Osteoblast (primary cell): ENCODE results near the gene SLC50A1. TPM values are rescaled to one million over a fixed set of nuclear protein-coding genes. Genes with fewer than 3 reads are reported as not detected.

Source experiments
- DNase-seq: peaks from one replicate; pipeline ENCODE4 v3.0.0; 2011; ENCODE audit warnings: low spot score, mixed read lengths; ENCODE audit not compliant: insufficient read length; ENCODE audit errors: missing footprints
- H2AFZ ChIP-seq: 2 replicates; pipeline ENCODE4 v1.6.0; 2011; ENCODE audit warnings: mild to moderate bottlenecking, low read length
- H3K27ac ChIP-seq: 2 replicates; pipeline ENCODE4 v1.5.1; 2011; ENCODE audit warnings: mild to moderate bottlenecking, low read depth, low read length, moderate library complexity
- H3K27me3 ChIP-seq: 2 replicates; pipeline ENCODE4 v1.6.0; 2012; ENCODE audit warnings: mild to moderate bottlenecking, control low read depth, inconsistent platforms, low read length, moderate library complexity; ENCODE audit not compliant: insufficient read depth
- H3K36me3 ChIP-seq: 2 replicates; pipeline ENCODE4 v1.5.1; 2011; ENCODE audit warnings: mild to moderate bottlenecking, low read length, control low read depth, moderate library complexity; ENCODE audit not compliant: insufficient read depth
- H3K4me1 ChIP-seq: 2 replicates; pipeline ENCODE4 v1.5.1; 2011; ENCODE audit warnings: mild to moderate bottlenecking, low read length, control low read depth, moderate library complexity; ENCODE audit not compliant: insufficient read depth
- H3K4me2 ChIP-seq: 2 replicates; pipeline ENCODE4 v1.6.0; 2011; ENCODE audit warnings: mild to moderate bottlenecking, low read length; ENCODE audit not compliant: insufficient read depth
- H3K4me3 ChIP-seq: fragments of 200-600 bp; sonication (generic); 3 replicates; pipeline ENCODE4 v1.5.1; 2012; ENCODE audit warnings: mild to moderate bottlenecking, low read length, inconsistent platforms; ENCODE audit not compliant: insufficient read depth
- H3K79me2 ChIP-seq: 2 replicates; pipeline ENCODE4 v1.6.0; 2012; ENCODE audit warnings: mild to moderate bottlenecking, low read length, control low read depth, inconsistent platforms; ENCODE audit not compliant: insufficient read depth
- H3K9me3 ChIP-seq: 2 replicates; pipeline ENCODE4 v1.5.1; 2011; ENCODE audit warnings: low read depth, low read length, control low read depth
- H4K20me1 ChIP-seq: 2 replicates; pipeline ENCODE4 v1.6.0; 2012; ENCODE audit warnings: mild to moderate bottlenecking, low read length, control low read depth; ENCODE audit not compliant: insufficient read depth
- CTCF ChIP-seq: IDR thresholded peaks from 2 replicates; pipeline ENCODE4 v1.5.1; 2011; ENCODE audit warnings: mild to moderate bottlenecking, low read depth, low read length, moderate library complexity; ENCODE audit errors: extremely low read depth
- total RNA-seq: library from RNA; depleted of rRNA; stranded (reverse); fragments of >200 nt; gene quantifications from 2 replicates; pipeline ENCODE4 v1.2.3, GENCODE V29; 2012

SLC50A1 gene
- total RNA-seq, 1 donor, result 38.0 TPM

GRCh38 chr1:155094622-155094948 lies 41.1 kb upstream of the SLC50A1 start:
- Histone ChIP-seq H3K36me3 (no peaks in the 10 kb centered on the region), H2AFZ (no peak overlapping the region), H3K79me2 (no peaks in the 10 kb centered on the region), H3K9me3 (no peaks in the 10 kb centered on the region), H3K27me3 (peaks cover 14% of the 10 kb centered on the region), H3K4me3 (no peak overlapping the region), H4K20me1 (no peaks in the 10 kb centered on the region), H3K4me2 (no peak overlapping the region), H3K27ac (no peak overlapping the region), H3K4me1 (peaks cover 3% of the 10 kb centered on the region)
- no peak for DNase-seq
- no peak for TF ChIP-seq CTCF

- Histone ChIP-seq H3K79me2 (no peaks in the 10 kb centered on the region), H3K9me3 (no peaks in the 10 kb centered on the region), H2AFZ (no peak overlapping the region), H3K27me3 (peaks cover 14% of the 10 kb centered on the region), H3K4me3 (no peak overlapping the region), H3K4me1 (no peaks in the 10 kb centered on the region), H4K20me1 (no peaks in the 10 kb centered on the region), H3K4me2 (no peak overlapping the region), H3K36me3 (no peaks in the 10 kb centered on the region), H3K27ac (no peak overlapping the region)
- DNase-seq, result no peak
- TF ChIP-seq CTCF, result no peak
Observed at GRCh38 chr1:155099331-155099730, 36.3 kb upstream of the SLC50A1 start.

- Histone ChIP-seq H3K79me2 (no peaks in the 10 kb centered on the region), H3K27ac (no peak overlapping the region), H3K4me3 (no peak overlapping the region), H4K20me1 (no peaks in the 10 kb centered on the region), H3K4me1 (no peaks in the 10 kb centered on the region), H2AFZ (no peak overlapping the region), H3K9me3 (no peaks in the 10 kb centered on the region), H3K27me3 (peaks cover 16% of the 10 kb centered on the region), H3K36me3 (no peaks in the 10 kb centered on the region), H3K4me2 (no peak overlapping the region)
- no peak for TF ChIP-seq CTCF
- no peak for DNase-seq
Observed at GRCh38 chr1:155103325-155103724, 32.3 kb upstream of the SLC50A1 start.

GRCh38 chr1:155104605-155105534 lies 30.8 kb upstream of the SLC50A1 start:
- no peak overlapping the region for H3K4me2 ChIP-seq
- no peak for TF ChIP-seq CTCF
- H3K9me3 ChIP-seq, result no peaks in the 10 kb centered on the region
- peaks cover 16% of the 10 kb centered on the region for H3K27me3 ChIP-seq
- no peaks in the 10 kb centered on the region for H3K36me3 ChIP-seq
- H3K4me3 ChIP-seq, result no peak overlapping the region
- no peak for DNase-seq
- H3K27ac ChIP-seq, result no peak overlapping the region
- no peaks in the 10 kb centered on the region for H3K79me2 ChIP-seq
- H4K20me1 ChIP-seq, result no peaks in the 10 kb centered on the region
- no peaks in the 10 kb centered on the region for H3K4me1 ChIP-seq
- H2AFZ ChIP-seq, result no peak overlapping the region
